NCI-H2227 (cell line): ENCODE results near the gene CYP2F1.
"Not testable (repeated sequence)": the region's sequence is repeated elsewhere in the genome, so short reads cannot be mapped to it uniquely, and the experiment has no call there.

ENCODE experiments used
- DNase-seq: peaks from one replicate; lab custom pipeline; 2025; ENCODE audit not compliant: unreplicated experiment; lab: John Stamatoyannopoulos, UW

Gene CYP2F1

GRCh38 chr19:41114132-41114531, at the start of gene CYP2F1:
TSS of gene CYP2F1 (plus strand) at chr19:41114432. CDS start at chr19:41116189, 1,757 bp downstream.
- no peak for DNase-seq

- no peak for DNase-seq
Measured at GRCh38 chr19:41064974-41065569, 49.2 kb upstream of the CYP2F1 start.

- no peak for DNase-seq
Measured at GRCh38 chr19:41076286-41076685, 37.9 kb upstream of the CYP2F1 start.

- DNase-seq: no peak
Measured at GRCh38 chr19:41083516-41083915, 30.7 kb upstream of the CYP2F1 start.

- DNase-seq: no peak
Measured at GRCh38 chr19:41085748-41086415, 28.4 kb upstream of the CYP2F1 start.

GRCh38 chr19:41088151-41088550, 26.1 kb upstream of the CYP2F1 start, which contains the start of gene CYP2A13:
TSS of gene CYP2A13 (plus strand) at chr19:41088451. CDS start at chr19:41088472, 21 bp downstream.
- DNase-seq: no peak

- no peak for DNase-seq
Measured at GRCh38 chr19:41089959-41090358, 24.3 kb upstream of the CYP2F1 start.

GRCh38 chr19:41095703-41096102, 18.5 kb upstream of the CYP2F1 start:
- no peak for DNase-seq

- DNase-seq: no peak
Measured at GRCh38 chr19:41096353-41096752, 17.9 kb upstream of the CYP2F1 start.

GRCh38 chr19:41097302-41097701, 16.9 kb upstream of the CYP2F1 start:
- no peak for DNase-seq

- DNase-seq: no peak
Measured at GRCh38 chr19:41098762-41099161, 15.5 kb upstream of the CYP2F1 start.

GRCh38 chr19:41102210-41102609, 12.0 kb upstream of the CYP2F1 start:
- not testable (repeated sequence) for DNase-seq

- no peak for DNase-seq
Measured at GRCh38 chr19:41106177-41106576, 8.1 kb upstream of the CYP2F1 start.

GRCh38 chr19:41111296-41111695, 2.9 kb upstream of the CYP2F1 start:
- DNase-seq: no peak

- DNase-seq: no peak
Measured at GRCh38 chr19:41111750-41112295, 2.4 kb upstream of the CYP2F1 start.

- no peak for DNase-seq
Measured at GRCh38 chr19:41112728-41113290, 1.4 kb upstream of the CYP2F1 start.

- no peak for DNase-seq
Measured at GRCh38 chr19:41116261-41116660, 2.0 kb downstream of the CYP2F1 start.

GRCh38 chr19:41120929-41121911, 7.0 kb downstream of the CYP2F1 start:
- DNase-seq: not testable (repeated sequence)

GRCh38 chr19:41122846-41123245, 8.6 kb downstream of the CYP2F1 start:
- not testable (repeated sequence) for DNase-seq

- DNase-seq: no peak
Measured at GRCh38 chr19:41123716-41124294, 9.6 kb downstream of the CYP2F1 start.
